Urinary bladder (tissue), 4 donors: ENCODE data around the gene AHSG. TPM values are rescaled to one million over a fixed set of nuclear protein-coding genes. Genes with fewer than 3 reads are reported as not detected.

Experiments
- DNase-seq: peaks from one replicate; pipeline ENCODE4 v3.0.0-alpha.2; 2015; ENCODE audit errors: extremely low spot score
- H3K27ac ChIP-seq: one replicate; pipeline ENCODE4 v1.5.1; 2013; ENCODE audit warnings: low read depth, mild to moderate bottlenecking, moderate library complexity
- H3K36me3 ChIP-seq: one replicate; pipeline ENCODE4 v1.6.1; 2013; ENCODE audit warnings: mild to moderate bottlenecking, moderate library complexity; ENCODE audit not compliant: insufficient read depth
- H3K4me1 ChIP-seq: one replicate; pipeline ENCODE4 v1.6.1; 2013; ENCODE audit warnings: mild to moderate bottlenecking, moderate library complexity; ENCODE audit not compliant: insufficient read depth
- H3K4me3 ChIP-seq: one replicate; pipeline ENCODE4 v1.5.1; 2013; ENCODE audit warnings: low read depth, low read length
- WGBS: extraction: QIAGEN DNeasy Blood & Tissue Kit; methylation state at CpG from one replicate; pipeline ENCODE4 v1.1.7; 2013; 5-methylcytosine and 5-hydroxymethylcytosine counted together
- polyA plus RNA-seq: library from polyadenylated mRNA; stranded (reverse); fragments of 200-250 nt; gene quantifications from one replicate; pipeline ENCODE4 v1.2.3, GENCODE V29; 2013
- small RNA-seq: library from RNA; depleted of rRNA; stranded (forward); fragments of <200 nt; gene quantifications from one replicate; pipeline ENCODE3, GENCODE V24; 2014
- total RNA-seq: library from RNA; depleted of rRNA; stranded (reverse); fragments of >200 nt; gene quantifications from one replicate; pipeline ENCODE4 v1.2.3, GENCODE V29; 2014
- donor health status: healthy with polysubstance abuse.
- donor health status: healthy.

Gene AHSG
- total and polyA plus RNA-seq, 2 donors = 0.26 to 0.71 TPM

GRCh38 chr3:186651678-186652215 is 38.9 kb downstream of the AHSG start:
- 83% methylated on average over 3 of the region's 3 CpGs for WGBS

GRCh38 chr3:186653080-186653707 is 40.3 kb downstream of the AHSG start:
- no peaks in the 10 kb centered on the region for H3K4me1 ChIP-seq
- H3K4me3 ChIP-seq = no peak overlapping the region
- WGBS = 70% methylated on average over 7 of the region's 7 CpGs
- H3K27ac ChIP-seq = no peak overlapping the region
- DNase-seq = no peak
- no peaks in the 10 kb centered on the region for H3K36me3 ChIP-seq

More at GRCh38 chr3:186651678-186652215, 38.9 kb downstream of the AHSG start:
- Histone ChIP-seq H3K4me3 (no peak overlapping the region), H3K4me1 (no peaks in the 10 kb centered on the region), H3K36me3 (no peaks in the 10 kb centered on the region), H3K27ac (no peak overlapping the region)
- DNase-seq = no peak

GRCh38 chr3:186653984-186654383 is 41.1 kb downstream of the AHSG start:
- no peak for DNase-seq
- 40% methylated on average over 6 of the region's 6 CpGs for WGBS
- no peaks in the 10 kb centered on the region for H3K36me3 ChIP-seq

GRCh38 chr3:186663361-186664118 is 50.7 kb downstream of the AHSG start:
- peak; percentile 3 for DNase-seq
- WGBS = 11% methylated on average over 7 of the region's 7 CpGs
- H3K36me3 ChIP-seq = no peaks in the 10 kb centered on the region
- H3K4me3 ChIP-seq = no peak overlapping the region
- no peaks in the 10 kb centered on the region for H3K4me1 ChIP-seq
- H3K27ac ChIP-seq = no peak overlapping the region

More at GRCh38 chr3:186653984-186654383, 41.1 kb downstream of the AHSG start:
- no peak overlapping the region for H3K27ac ChIP-seq
- no peak overlapping the region for H3K4me3 ChIP-seq
- H3K4me1 ChIP-seq = no peaks in the 10 kb centered on the region

- Histone ChIP-seq H3K36me3 (no peaks in the 10 kb centered on the region), H3K4me1 (no peaks in the 10 kb centered on the region), H3K27ac (no peak overlapping the region), H3K4me3 (no peak overlapping the region)
- DNase-seq = no peak
Observed at GRCh38 chr3:186664119-186664495, 51.2 kb downstream of the AHSG start.

- no peak overlapping the region for H3K4me3 ChIP-seq
- no peaks in the 10 kb centered on the region for H3K36me3 ChIP-seq
- no peak for DNase-seq
- H3K4me1 ChIP-seq = no peaks in the 10 kb centered on the region
- no peak overlapping the region for H3K27ac ChIP-seq
- 41% methylated on average over 4 of the region's 4 CpGs for WGBS
Observed at GRCh38 chr3:186664506-186664905, 51.6 kb downstream of the AHSG start.

- Histone ChIP-seq H3K4me3 (no peak within 1 kb of the TSS), H3K27ac (no peak within 1 kb of the TSS), H3K4me1 (no peaks in the 10 kb centered on the region), H3K36me3 (no peaks in the 10 kb centered on the region)
- 73% methylated on average over 8 of the region's 8 CpGs for WGBS
- no peak for DNase-seq
Observed at GRCh38 chr3:186665625-186666188, 52.8 kb downstream of the AHSG start, which contains the start of gene HRG. HRG (plus strand) TSS chr3:186666014; CDS start chr3:186666032, 18 bp downstream.

- H3K4me1 ChIP-seq = no peaks in the 10 kb centered on the region
- 69% methylated on average over 6 of the region's 6 CpGs for WGBS
- H3K36me3 ChIP-seq = no peaks in the 10 kb centered on the region
- no peak for DNase-seq
- no peak overlapping the region for H3K27ac ChIP-seq
- no peak overlapping the region for H3K4me3 ChIP-seq
Observed at GRCh38 chr3:186668426-186668825, 55.6 kb downstream of the AHSG start.

GRCh38 chr3:186669378-186670084 is 56.7 kb downstream of the AHSG start:
- no peaks in the 10 kb centered on the region for H3K4me1 ChIP-seq
- H3K4me3 ChIP-seq = no peak overlapping the region
- H3K27ac ChIP-seq = no peak overlapping the region
- DNase-seq = no peak
- no peaks in the 10 kb centered on the region for H3K36me3 ChIP-seq
- 84% methylated on average over 2 of the region's 2 CpGs for WGBS

- Histone ChIP-seq H3K27ac (no peak overlapping the region), H3K36me3 (no peaks in the 10 kb centered on the region), H3K4me3 (no peak overlapping the region), H3K4me1 (no peaks in the 10 kb centered on the region)
- DNase-seq = no peak
Observed at GRCh38 chr3:186670155-186670554, 57.3 kb downstream of the AHSG start.

Small RNAs within 50 kb of the gene (small RNA-seq; reads per million reads assigned to genes)
- not detected for gene RF00017

Other genes with a start within 250 kb of the AHSG start
- gene CRYGS, start 68.7 kb upstream of the AHSG start, total RNA-seq = 2.7 TPM
- 1.3 TPM for gene CRYGS, start 68.7 kb upstream of the AHSG start, polyA plus RNA-seq
- 20.6 TPM for gene TBCCD1, start 45.7 kb upstream of the AHSG start, total RNA-seq
- 7.3 TPM for gene TBCCD1, start 45.7 kb upstream of the AHSG start, polyA plus RNA-seq
- 38.9 TPM for gene DNAJB11, start 42.3 kb upstream of the AHSG start, total RNA-seq
- gene DNAJB11, start 42.3 kb upstream of the AHSG start, polyA plus RNA-seq = 37.1 TPM
- gene FETUB, start 27.3 kb downstream of the AHSG start, total RNA-seq = not detected
- gene FETUB, start 27.3 kb downstream of the AHSG start, polyA plus RNA-seq = not detected
- not detected for gene HRG, start 53.0 kb downstream of the AHSG start, total RNA-seq
- gene HRG, start 53.0 kb downstream of the AHSG start, polyA plus RNA-seq = 0.46 TPM
- not detected for gene KNG1, start 104.3 kb downstream of the AHSG start, total RNA-seq
- 0.37 TPM for gene KNG1, start 104.3 kb downstream of the AHSG start, polyA plus RNA-seq
- 727 TPM for gene EIF4A2, start 170.5 kb downstream of the AHSG start, total RNA-seq
- gene EIF4A2, start 170.5 kb downstream of the AHSG start, polyA plus RNA-seq = 528 TPM
- 27.1 TPM for gene RFC4, start 193.4 kb downstream of the AHSG start, total RNA-seq
- gene RFC4, start 193.4 kb downstream of the AHSG start, polyA plus RNA-seq = 16.7 TPM
- gene ADIPOQ, start 229.7 kb downstream of the AHSG start, total RNA-seq = 1.4 TPM
- gene ADIPOQ, start 229.7 kb downstream of the AHSG start, polyA plus RNA-seq = 18.7 TPM